Neural cell (in vitro differentiated cells): Measurements from ENCODE around the gene TACO1. TPM values are rescaled to one million over a fixed set of nuclear protein-coding genes. Genes with fewer than 3 reads are reported as not detected.

ENCODE experiments used
- H2AFZ ChIP-seq: fragments of 200-600, 300-800 bp; sonication (generic), shearing (Covaris generic); 2 replicates; pipeline ENCODE4 v1.6.0; 2014; ENCODE audit warnings: low read depth, mild to moderate bottlenecking, antibody characterized with exemption, low read length, moderate library complexity
- H3F3A ChIP-seq: fragments of 200-600 bp; shearing (Covaris generic); 2 replicates; pipeline ENCODE4 v1.6.1; 2016; ENCODE audit warnings: mild to moderate bottlenecking, moderate library complexity, mixed read lengths, antibody characterized with exemption, low read length; ENCODE audit not compliant: insufficient read depth, poor library complexity, severe bottlenecking
- H3K27ac ChIP-seq: fragments of 200-600, 300-800 bp; sonication (generic), shearing (Covaris generic); 2 replicates; pipeline ENCODE4 v1.5.1; 2014; ENCODE audit warnings: mild to moderate bottlenecking, low read length, moderate library complexity
- H3K27me3 ChIP-seq: fragments of 300-800, 200-600 bp; sonication (generic), shearing (Covaris generic); 2 replicates; pipeline ENCODE4 v1.6.0; 2014; ENCODE audit warnings: mild to moderate bottlenecking, low read depth, low read length, moderate library complexity; ENCODE audit not compliant: insufficient read depth
- H3K36me3 ChIP-seq: fragments of 300-800, 200-600 bp; sonication (generic), shearing (Covaris generic); 2 replicates; pipeline ENCODE4 v1.5.1; 2014; ENCODE audit warnings: mild to moderate bottlenecking, antibody characterized with exemption, low read length, moderate library complexity; ENCODE audit not compliant: insufficient read depth
- H3K4me2 ChIP-seq: fragments of 300-800, 200-600 bp; sonication (generic), shearing (Covaris generic); 2 replicates; pipeline ENCODE4 v1.6.0; 2014; ENCODE audit warnings: mild to moderate bottlenecking, low read length
- H3K4me3 ChIP-seq: fragments of 300-800, 200-600 bp; sonication (generic), shearing (Covaris generic); 2 replicates; pipeline ENCODE4 v1.5.1; 2014; ENCODE audit warnings: mild to moderate bottlenecking, low read length, moderate library complexity
- H3K79me2 ChIP-seq: fragments of 200-600 bp; shearing (Covaris generic); replicated peaks from 2 replicates; pipeline ENCODE4 v1.6.0; 2014; ENCODE audit warnings: mild to moderate bottlenecking, low read length, moderate library complexity; ENCODE audit not compliant: insufficient read depth
- H3K9ac ChIP-seq: fragments of 300-800, 200-600 bp; sonication (generic), shearing (Covaris generic); 2 replicates; pipeline ENCODE4 v1.6.1; 2016; ENCODE audit warnings: mild to moderate bottlenecking, low read length, mixed read lengths
- H3K9me2 ChIP-seq: fragments of 200-600 bp; shearing (Covaris generic); 2 replicates; pipeline ENCODE4 v1.6.1; 2016; ENCODE audit warnings: mild to moderate bottlenecking, low read length, mixed read lengths; ENCODE audit not compliant: insufficient read depth
- H3K9me3 ChIP-seq: fragments of 200-600, 300-800 bp; sonication (generic), shearing (Covaris generic); 2 replicates; pipeline ENCODE4 v1.6.1; 2016; ENCODE audit warnings: mild to moderate bottlenecking, mixed run types, low read length, moderate library complexity, mixed read lengths
- H4K20me1 ChIP-seq: fragments of 200-600 bp; shearing (Covaris generic); 2 replicates; pipeline ENCODE4 v1.6.1; 2016; ENCODE audit warnings: mild to moderate bottlenecking, mixed run types; ENCODE audit not compliant: insufficient read depth
- EP300 ChIP-seq: fragments of 450-650 bp; conservative IDR thresholded peaks from 2 replicates; pipeline ENCODE4 v1.6.1; 2014; ENCODE audit warnings: antibody characterized with exemption, mild to moderate bottlenecking, moderate library complexity; ENCODE audit not compliant: poor library complexity, severe bottlenecking
- EZH2 ChIP-seq: fragments of 200-600, 300-800 bp; shearing (Covaris generic), sonication (generic); IDR thresholded peaks from 2 replicates; pipeline ENCODE4 v1.6.1; 2014; ENCODE audit warnings: antibody characterized with exemption, low read length, borderline replicate concordance, mild to moderate bottlenecking; ENCODE audit not compliant: insufficient read depth, poor library complexity, severe bottlenecking
- MXI1 ChIP-seq: fragments of 450-650 bp; conservative IDR thresholded peaks from 2 replicates; pipeline ENCODE4 v1.6.1; 2014; ENCODE audit warnings: antibody characterized with exemption, mild to moderate bottlenecking; ENCODE audit not compliant: poor library complexity, severe bottlenecking
- POLR2AphosphoS5 ChIP-seq: IDR thresholded peaks from 2 replicates; pipeline ENCODE4 v1.6.1; 2012
- RAD21 ChIP-seq: fragments of 450-650 bp; conservative IDR thresholded peaks from 2 replicates; pipeline ENCODE4 v1.6.1; 2014; ENCODE audit warnings: antibody characterized with exemption, mild to moderate bottlenecking, moderate library complexity
- SMC3 ChIP-seq: fragments of 450-650 bp; conservative IDR thresholded peaks from 2 replicates; pipeline ENCODE4 v1.6.1; 2014; ENCODE audit warnings: antibody characterized with exemption, mild to moderate bottlenecking, moderate library complexity; ENCODE audit not compliant: poor library complexity
- TAF1 ChIP-seq: IDR thresholded peaks from 2 replicates; pipeline ENCODE4 v1.6.1; 2012; ENCODE audit warnings: low read depth
- polyA plus RNA-seq: library from polyadenylated mRNA; depleted of rRNA; stranded (reverse); fragments of >200 nt; gene quantifications from 2 replicates; pipeline ENCODE4 v1.2.3, GENCODE V29; 2014
- TF ChIP-seq, protein P1 (sequence below): fragments of 450-650 bp; IDR thresholded peaks from 2 replicates; pipeline ENCODE4 v1.5.1; 2014; ENCODE audit warnings: antibody characterized with exemption, mild to moderate bottlenecking, moderate library complexity; ENCODE audit not compliant: poor library complexity, severe bottlenecking
- TF ChIP-seq, protein P2 (sequence below): IDR thresholded peaks from 2 replicates; pipeline ENCODE4 v1.6.1; 2012; ENCODE audit warnings: borderline replicate concordance

Gene TACO1
- polyA plus RNA-seq, 1 donor from 2014 or later = 16.2 TPM

DNA sequence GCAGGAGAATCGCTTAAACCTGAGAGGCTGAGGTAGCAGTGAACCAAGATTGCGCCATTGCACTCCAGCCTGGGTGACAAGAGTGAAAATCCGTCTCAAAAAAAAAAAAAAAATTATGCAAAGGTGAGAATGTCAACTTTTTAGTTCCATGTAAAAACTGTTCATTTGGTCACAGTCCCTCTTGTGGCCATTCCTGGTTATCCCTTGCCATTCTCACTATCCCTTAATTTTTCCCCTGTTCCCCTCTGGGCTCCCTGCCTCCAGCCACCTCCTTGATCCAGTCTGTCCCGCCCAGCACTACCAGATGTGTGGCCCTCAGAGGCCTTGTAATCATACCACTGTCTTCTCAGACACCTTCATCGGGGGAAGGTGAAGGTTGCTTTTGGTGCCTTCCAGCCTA, 27.1 kb upstream of the TACO1 start:
- H3K27ac ChIP-seq = no peak overlapping the region
- H3F3A ChIP-seq = no peaks in the 10 kb centered on the region
- no peak overlapping the region for H2AFZ ChIP-seq
- H4K20me1 ChIP-seq = no peaks in the 10 kb centered on the region
- H3K9ac ChIP-seq = no peak overlapping the region
- TF ChIP-seq EP300 = no peak
- TF ChIP-seq, protein P1, sequence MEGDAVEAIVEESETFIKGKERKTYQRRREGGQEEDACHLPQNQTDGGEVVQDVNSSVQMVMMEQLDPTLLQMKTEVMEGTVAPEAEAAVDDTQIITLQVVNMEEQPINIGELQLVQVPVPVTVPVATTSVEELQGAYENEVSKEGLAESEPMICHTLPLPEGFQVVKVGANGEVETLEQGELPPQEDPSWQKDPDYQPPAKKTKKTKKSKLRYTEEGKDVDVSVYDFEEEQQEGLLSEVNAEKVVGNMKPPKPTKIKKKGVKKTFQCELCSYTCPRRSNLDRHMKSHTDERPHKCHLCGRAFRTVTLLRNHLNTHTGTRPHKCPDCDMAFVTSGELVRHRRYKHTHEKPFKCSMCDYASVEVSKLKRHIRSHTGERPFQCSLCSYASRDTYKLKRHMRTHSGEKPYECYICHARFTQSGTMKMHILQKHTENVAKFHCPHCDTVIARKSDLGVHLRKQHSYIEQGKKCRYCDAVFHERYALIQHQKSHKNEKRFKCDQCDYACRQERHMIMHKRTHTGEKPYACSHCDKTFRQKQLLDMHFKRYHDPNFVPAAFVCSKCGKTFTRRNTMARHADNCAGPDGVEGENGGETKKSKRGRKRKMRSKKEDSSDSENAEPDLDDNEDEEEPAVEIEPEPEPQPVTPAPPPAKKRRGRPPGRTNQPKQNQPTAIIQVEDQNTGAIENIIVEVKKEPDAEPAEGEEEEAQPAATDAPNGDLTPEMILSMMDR = peak; percentile 36
- no peaks in the 10 kb centered on the region for H3K9me2 ChIP-seq
- no peak overlapping the region for H3K4me3 ChIP-seq
- H3K36me3 ChIP-seq = no peaks in the 10 kb centered on the region
- H3K79me2 ChIP-seq = peaks cover 25% of the 10 kb centered on the region
- no peak overlapping the region for H3K4me2 ChIP-seq
- H3K27me3 ChIP-seq = no peaks in the 10 kb centered on the region
- H3K9me3 ChIP-seq = no peaks in the 10 kb centered on the region

DNA sequence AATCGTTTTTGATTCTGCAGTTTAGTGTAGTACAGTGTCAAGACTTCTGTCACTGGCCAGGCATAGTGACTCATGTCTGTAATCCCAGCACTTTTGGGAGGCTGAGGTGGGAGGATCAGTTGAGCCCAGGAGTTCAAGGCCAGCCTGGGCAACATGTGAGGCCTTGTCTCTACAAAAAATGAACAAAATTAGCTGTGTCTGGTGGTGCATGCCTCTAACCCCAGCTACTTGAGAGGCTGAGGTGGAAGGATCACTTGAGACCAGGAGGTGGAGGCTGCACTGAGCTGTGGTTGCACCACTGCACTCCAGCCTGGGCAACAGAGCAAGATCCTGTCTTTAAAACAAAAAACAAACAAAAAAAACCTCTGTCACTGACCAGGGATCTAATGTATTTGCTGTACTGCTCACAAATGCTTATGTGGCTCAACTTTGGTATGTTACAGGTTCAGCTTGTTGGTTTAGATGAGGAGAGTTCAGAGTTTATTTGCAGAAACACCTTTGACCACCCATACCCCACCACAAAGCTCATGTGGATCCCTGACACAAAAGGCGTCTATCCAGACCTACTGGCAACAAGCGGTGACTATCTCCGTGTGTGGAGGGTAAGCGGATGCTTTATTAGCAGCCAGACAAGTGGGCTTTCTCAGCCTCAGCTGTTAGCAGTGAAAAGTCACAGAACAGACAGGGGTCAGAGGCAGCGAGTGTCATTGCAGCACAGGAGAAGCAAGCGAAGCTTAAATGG, 22.5 kb upstream of the TACO1 start:
- Histone ChIP-seq H3F3A (no peaks in the 10 kb centered on the region), H3K36me3 (no peaks in the 10 kb centered on the region), H4K20me1 (no peaks in the 10 kb centered on the region), H3K27me3 (no peaks in the 10 kb centered on the region), H3K4me2 (no peak overlapping the region), H2AFZ (no peak overlapping the region), H3K4me3 (no peak overlapping the region), H3K27ac (no peak overlapping the region), H3K79me2 (peaks cover 9% of the 10 kb centered on the region), H3K9ac (no peak overlapping the region), H3K9me3 (no peaks in the 10 kb centered on the region), H3K9me2 (no peaks in the 10 kb centered on the region)
- no peak for TF ChIP-seq MXI1
- TF ChIP-seq, protein P1 = no peak

GRCh38 chr17:63578769-63579111, 22.0 kb upstream of the TACO1 start:
- Histone ChIP-seq H3F3A (no peaks in the 10 kb centered on the region), H3K4me3 (no peak overlapping the region), H3K9ac (no peak overlapping the region), H3K4me2 (no peak overlapping the region), H4K20me1 (no peaks in the 10 kb centered on the region), H2AFZ (no peak overlapping the region), H3K27ac (no peak overlapping the region), H3K9me3 (no peaks in the 10 kb centered on the region), H3K9me2 (no peaks in the 10 kb centered on the region), H3K79me2 (peaks cover 8% of the 10 kb centered on the region), H3K27me3 (no peaks in the 10 kb centered on the region), H3K36me3 (no peaks in the 10 kb centered on the region)
- no peak for TF ChIP-seq SMC3
- no peak for TF ChIP-seq EP300
- TF ChIP-seq, protein P2, sequence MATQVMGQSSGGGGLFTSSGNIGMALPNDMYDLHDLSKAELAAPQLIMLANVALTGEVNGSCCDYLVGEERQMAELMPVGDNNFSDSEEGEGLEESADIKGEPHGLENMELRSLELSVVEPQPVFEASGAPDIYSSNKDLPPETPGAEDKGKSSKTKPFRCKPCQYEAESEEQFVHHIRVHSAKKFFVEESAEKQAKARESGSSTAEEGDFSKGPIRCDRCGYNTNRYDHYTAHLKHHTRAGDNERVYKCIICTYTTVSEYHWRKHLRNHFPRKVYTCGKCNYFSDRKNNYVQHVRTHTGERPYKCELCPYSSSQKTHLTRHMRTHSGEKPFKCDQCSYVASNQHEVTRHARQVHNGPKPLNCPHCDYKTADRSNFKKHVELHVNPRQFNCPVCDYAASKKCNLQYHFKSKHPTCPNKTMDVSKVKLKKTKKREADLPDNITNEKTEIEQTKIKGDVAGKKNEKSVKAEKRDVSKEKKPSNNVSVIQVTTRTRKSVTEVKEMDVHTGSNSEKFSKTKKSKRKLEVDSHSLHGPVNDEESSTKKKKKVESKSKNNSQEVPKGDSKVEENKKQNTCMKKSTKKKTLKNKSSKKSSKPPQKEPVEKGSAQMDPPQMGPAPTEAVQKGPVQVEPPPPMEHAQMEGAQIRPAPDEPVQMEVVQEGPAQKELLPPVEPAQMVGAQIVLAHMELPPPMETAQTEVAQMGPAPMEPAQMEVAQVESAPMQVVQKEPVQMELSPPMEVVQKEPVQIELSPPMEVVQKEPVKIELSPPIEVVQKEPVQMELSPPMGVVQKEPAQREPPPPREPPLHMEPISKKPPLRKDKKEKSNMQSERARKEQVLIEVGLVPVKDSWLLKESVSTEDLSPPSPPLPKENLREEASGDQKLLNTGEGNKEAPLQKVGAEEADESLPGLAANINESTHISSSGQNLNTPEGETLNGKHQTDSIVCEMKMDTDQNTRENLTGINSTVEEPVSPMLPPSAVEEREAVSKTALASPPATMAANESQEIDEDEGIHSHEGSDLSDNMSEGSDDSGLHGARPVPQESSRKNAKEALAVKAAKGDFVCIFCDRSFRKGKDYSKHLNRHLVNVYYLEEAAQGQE = no peak
- no peak for TF ChIP-seq EZH2
- TF ChIP-seq RAD21 = no peak
- TF ChIP-seq, protein P1 = no peak
- no peak for TF ChIP-seq POLR2AphosphoS5
- TF ChIP-seq TAF1 = no peak
- TF ChIP-seq MXI1 = no peak
